ENCODE data around the gene BTBD10. TPM values are rescaled to one million over a fixed set of nuclear protein-coding genes. Genes with fewer than 3 reads are reported as not detected.

Gene BTBD10
- total RNA-seq, 1 donor from 2014 or later, result 24.7 TPM

DNA sequence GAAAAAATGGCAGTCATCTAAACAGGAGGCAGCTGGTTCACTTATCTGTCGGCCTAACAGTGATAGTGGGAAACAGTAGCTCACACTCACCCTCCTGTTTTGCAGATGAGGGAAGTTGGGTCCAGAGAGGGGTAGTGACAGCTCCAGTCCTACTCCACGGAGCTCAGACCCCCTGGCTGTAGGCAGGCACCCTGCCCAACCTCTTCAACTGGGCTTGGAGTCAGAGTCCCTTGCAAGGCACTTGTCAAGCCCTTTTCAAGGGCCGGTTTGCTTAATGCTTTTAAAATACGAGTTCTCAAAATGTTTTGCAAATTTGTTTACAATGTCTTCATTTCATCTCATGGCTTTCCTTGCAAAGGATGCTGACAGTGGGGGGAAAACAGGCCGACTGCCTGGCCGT lies 110.3 kb downstream of the BTBD10 start:
- Mint-ChIP-seq H3K4me3 (no peak overlapping the region), H3K4me1 (ENCODE audit: unreplicated experiment) (no peaks in the 10 kb centered on the region), H3K27me3 (no peaks in the 10 kb centered on the region), H3K27ac (no peak overlapping the region), H3K9me3 (no peaks in the 10 kb centered on the region), H3K36me3 (peaks cover 4% of the 10 kb centered on the region)
- DNase-seq (ENCODE audit: extremely low spot score, unreplicated experiment), result no peak
- no peak for TF ChIP-seq CTCF (conservative IDR thresholded peaks at IDR 0.05)

DNA sequence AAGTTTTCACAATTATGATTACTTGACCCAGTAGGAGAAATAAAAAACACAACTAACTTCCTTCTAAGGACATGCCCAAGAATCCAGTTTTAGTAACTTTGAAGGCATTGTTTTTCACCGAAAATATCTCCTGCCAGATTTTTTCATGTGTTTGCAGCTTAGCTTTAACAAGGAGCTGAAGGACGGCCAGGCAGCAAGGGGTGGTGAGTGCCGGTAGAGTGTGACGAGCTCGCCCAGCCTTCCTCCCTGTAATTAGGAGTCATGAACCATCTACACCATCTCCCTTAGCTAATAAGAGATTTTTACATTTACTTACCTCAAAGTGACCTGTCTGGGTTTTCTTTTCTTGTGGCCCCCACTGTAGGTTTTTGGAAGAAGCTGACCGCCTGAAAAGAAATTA lies 113.4 kb downstream of the BTBD10 start:
- no peak for TF ChIP-seq CTCF (conservative IDR thresholded peaks at IDR 0.05)
- no peaks in the 10 kb centered on the region for H3K36me3 Mint-ChIP-seq
- no peak for DNase-seq (ENCODE audit: extremely low spot score, unreplicated experiment)
- H3K4me3 Mint-ChIP-seq, result no peak overlapping the region
- H3K27ac Mint-ChIP-seq, result no peak overlapping the region
- no peaks in the 10 kb centered on the region for H3K9me3 Mint-ChIP-seq
- no peaks in the 10 kb centered on the region for H3K27me3 Mint-ChIP-seq
- H3K4me1 Mint-ChIP-seq (ENCODE audit: unreplicated experiment), result no peaks in the 10 kb centered on the region

GRCh38 chr11:13349046-13349445 lies 114.0 kb downstream of the BTBD10 start:
- no peak for TF ChIP-seq CTCF (conservative IDR thresholded peaks at IDR 0.05)
- DNase-seq (ENCODE audit: extremely low spot score, unreplicated experiment), result no peak
- H3K27ac Mint-ChIP-seq, result no peak overlapping the region
- no peaks in the 10 kb centered on the region for H3K9me3 Mint-ChIP-seq
- peaks cover 2% of the 10 kb centered on the region for H3K27me3 Mint-ChIP-seq
- peaks cover 4% of the 10 kb centered on the region for H3K4me1 Mint-ChIP-seq (ENCODE audit: unreplicated experiment)
- no peak overlapping the region for H3K4me3 Mint-ChIP-seq
- H3K36me3 Mint-ChIP-seq, result no peaks in the 10 kb centered on the region

DNA sequence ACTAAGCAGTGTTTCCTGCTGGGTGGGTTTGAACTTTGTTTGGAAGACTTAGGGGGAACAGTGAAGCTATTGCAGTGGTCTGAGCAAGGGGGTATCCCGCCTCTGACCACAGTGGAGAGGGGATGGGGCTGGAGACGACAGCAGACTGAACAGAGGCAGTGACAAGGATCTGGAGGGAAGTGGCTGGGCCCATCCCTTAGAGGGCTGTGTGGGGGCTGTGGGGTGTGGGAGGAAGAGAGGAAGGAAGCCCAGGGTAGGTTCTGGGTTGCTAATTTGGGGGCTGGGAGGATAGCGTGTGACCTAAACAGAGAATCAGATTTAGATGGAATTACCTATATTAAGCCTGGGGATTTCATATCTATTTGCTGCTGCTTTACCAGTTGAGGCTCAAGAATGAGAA lies 114.7 kb downstream of the BTBD10 start:
- H3K9me3 Mint-ChIP-seq, result no peaks in the 10 kb centered on the region
- TF ChIP-seq CTCF (conservative IDR thresholded peaks at IDR 0.05), result no peak
- H3K4me1 Mint-ChIP-seq (ENCODE audit: unreplicated experiment), result peaks cover 6% of the 10 kb centered on the region
- H3K36me3 Mint-ChIP-seq, result no peaks in the 10 kb centered on the region
- no peak overlapping the region for H3K27ac Mint-ChIP-seq
- no peak overlapping the region for H3K4me3 Mint-ChIP-seq
- H3K27me3 Mint-ChIP-seq, result peaks cover 3% of the 10 kb centered on the region
- no peak for DNase-seq (ENCODE audit: extremely low spot score, unreplicated experiment)

- TF ChIP-seq CTCF (conservative IDR thresholded peaks at IDR 0.05), result no peak
- no peak for DNase-seq (ENCODE audit: extremely low spot score, unreplicated experiment)
- Mint-ChIP-seq H3K36me3 (no peaks in the 10 kb centered on the region), H3K27me3 (peaks cover 3% of the 10 kb centered on the region), H3K27ac (no peak overlapping the region), H3K4me1 (ENCODE audit: unreplicated experiment) (peaks cover 6% of the 10 kb centered on the region), H3K9me3 (no peaks in the 10 kb centered on the region), H3K4me3 (no peak overlapping the region)
Observed at GRCh38 chr11:13347901-13348300, 115.1 kb downstream of the BTBD10 start.

DNA sequence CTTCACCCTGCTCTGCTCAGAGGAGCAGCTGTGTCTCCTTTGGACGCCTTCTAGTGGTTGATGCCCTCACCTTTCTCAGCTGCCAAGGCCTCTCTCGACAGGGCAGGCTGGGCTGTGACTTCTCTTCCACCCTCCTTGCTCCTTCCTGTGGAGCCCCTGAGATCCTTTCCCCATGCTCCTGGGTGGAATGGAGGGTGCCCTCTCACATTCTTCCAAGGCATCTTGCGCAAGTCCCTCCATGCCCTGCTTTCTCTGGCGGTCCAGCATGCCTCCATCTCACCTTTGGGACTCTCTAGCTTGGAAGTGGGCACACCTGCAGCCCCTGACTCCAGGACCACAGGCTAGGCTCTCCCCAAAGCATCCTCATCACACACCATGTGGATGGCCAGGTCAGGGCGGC lies 116.6 kb downstream of the BTBD10 start:
- Mint-ChIP-seq H3K4me1 (ENCODE audit: unreplicated experiment) (peaks cover 6% of the 10 kb centered on the region), H3K27ac (no peak overlapping the region), H3K36me3 (no peaks in the 10 kb centered on the region), H3K9me3 (no peaks in the 10 kb centered on the region), H3K27me3 (peaks cover 3% of the 10 kb centered on the region), H3K4me3 (no peak overlapping the region)
- TF ChIP-seq CTCF (conservative IDR thresholded peaks at IDR 0.05), result no peak
- DNase-seq (ENCODE audit: extremely low spot score, unreplicated experiment), result no peak
